SK-N-SH treated with all-trans-retinoic acid at 6 μM for 48 hours (cell line): ENCODE results near the gene BRMS1.

Source experiments
- ATAC-seq: fragments of 200-7000 bp; cut with Tn5 transposase; 3 replicates; pipeline ENCODE4 v1.9.1; 2020; ENCODE audit warnings: mild to moderate bottlenecking, moderate library complexity
- ARNTL ChIP-seq: fragments of 450-650 bp; formaldehyde crosslinking; IDR thresholded peaks from 2 replicates; pipeline ENCODE4 v1.5.0; 2020; ENCODE audit warnings: low read depth, mild to moderate bottlenecking, moderate library complexity, borderline replicate concordance
- BACH2 ChIP-seq: fragments of 250-450 bp; sonication (Bioruptor Pico); IDR thresholded peaks from 2 replicates; pipeline ENCODE4 v1.9.0; 2021; ENCODE audit warnings: mild to moderate bottlenecking, borderline replicate concordance
- CREB5 ChIP-seq: fragments of 250-450 bp; sonication (Bioruptor Pico); IDR thresholded peaks from 2 replicates; pipeline ENCODE4 v1.5.1; 2020; ENCODE audit warnings: low read depth, mild to moderate bottlenecking, moderate library complexity
- CSDC2 ChIP-seq: fragments of 250-450 bp; sonication (Bioruptor Pico); IDR thresholded peaks from 2 replicates; pipeline ENCODE4 v1.5.0; 2020; ENCODE audit warnings: mild to moderate bottlenecking, moderate library complexity
- ESRRG ChIP-seq: fragments of 250-450 bp; sonication (Bioruptor Pico); IDR thresholded peaks from 2 replicates; pipeline ENCODE4 v1.6.1; 2021; ENCODE audit warnings: mild to moderate bottlenecking
- GLIS3 ChIP-seq: fragments of 250-450 bp; sonication (Bioruptor Pico); IDR thresholded peaks from 2 replicates; pipeline ENCODE4 v1.5.0; 2020; ENCODE audit warnings: mild to moderate bottlenecking, moderate library complexity
- ISL1 ChIP-seq: fragments of 250-450 bp; sonication (Bioruptor Pico); IDR thresholded peaks from 2 replicates; pipeline ENCODE4 v2.1.2; 2022; ENCODE audit warnings: mild to moderate bottlenecking, moderate library complexity
- OSR1 ChIP-seq: fragments of 250-450 bp; sonication (Bioruptor Pico); IDR thresholded peaks from 2 replicates; pipeline ENCODE4 v1.8.0; 2022; ENCODE audit warnings: moderate library complexity, mild to moderate bottlenecking, inconsistent platforms
- POU6F1 ChIP-seq: fragments of 250-450 bp; sonication (Bioruptor Pico); IDR thresholded peaks from 2 replicates; pipeline ENCODE4 v1.8.0; 2021; ENCODE audit warnings: low read depth, mild to moderate bottlenecking, moderate library complexity, borderline replicate concordance
- PPARA ChIP-seq: fragments of 250-450 bp; sonication (Bioruptor Pico); IDR thresholded peaks from 2 replicates; pipeline ENCODE4 v1.5.0; 2020; ENCODE audit warnings: mild to moderate bottlenecking, borderline replicate concordance
- RARB ChIP-seq: fragments of 250-450 bp; sonication (Bioruptor Pico); IDR thresholded peaks from 2 replicates; pipeline ENCODE4 v1.8.0; 2021; ENCODE audit warnings: mild to moderate bottlenecking, moderate library complexity
- TCF4 ChIP-seq: fragments of 250-450 bp; sonication (Bioruptor Pico); IDR thresholded peaks from 2 replicates; pipeline ENCODE4 v1.8.0; 2021; ENCODE audit warnings: mild to moderate bottlenecking, moderate library complexity, borderline replicate concordance
- TOX ChIP-seq: fragments of 250-450 bp; sonication (Bioruptor Pico); IDR thresholded peaks from 2 replicates; pipeline ENCODE4 v1.8.0; 2021; ENCODE audit warnings: mild to moderate bottlenecking, moderate library complexity, borderline replicate concordance
- TSHZ2 ChIP-seq: fragments of 250-450 bp; sonication (Bioruptor Pico); IDR thresholded peaks from 2 replicates; pipeline ENCODE4 v1.5.0; 2020; ENCODE audit warnings: mild to moderate bottlenecking, moderate library complexity
- ZC3H10 ChIP-seq: fragments of 250-450 bp; sonication (Bioruptor Pico); IDR thresholded peaks from 2 replicates; pipeline ENCODE4 v1.5.1; 2021; ENCODE audit warnings: mild to moderate bottlenecking, moderate library complexity
- ZFP3 ChIP-seq: fragments of 250-450 bp; sonication (Bioruptor Pico); IDR thresholded peaks from 2 replicates; pipeline ENCODE4 v1.5.0; 2020; ENCODE audit warnings: mild to moderate bottlenecking, moderate library complexity
- ZFP30 ChIP-seq: fragments of 450-650 bp; formaldehyde crosslinking; IDR thresholded peaks from 2 replicates; pipeline ENCODE4 v1.5.0; 2022; ENCODE audit warnings: mild to moderate bottlenecking, moderate library complexity
- ZNF565 ChIP-seq: fragments of 450-650 bp; formaldehyde crosslinking; conservative IDR thresholded peaks from 2 replicates; pipeline ENCODE4 v1.5.0; 2020; ENCODE audit warnings: low read depth, mild to moderate bottlenecking, moderate library complexity
- ZNF70 ChIP-seq: fragments of 450-650 bp; formaldehyde crosslinking; IDR thresholded peaks from 2 replicates; pipeline ENCODE4 v1.5.0; 2020; ENCODE audit warnings: mild to moderate bottlenecking, moderate library complexity
- ZNF8 ChIP-seq: fragments of 450-650 bp; formaldehyde crosslinking; IDR thresholded peaks from 2 replicates; pipeline ENCODE4 v1.5.0; 2020; ENCODE audit warnings: mild to moderate bottlenecking, moderate library complexity
- TF ChIP-seq, protein P1 (sequence below): fragments of 250-450 bp; sonication (Bioruptor Pico); IDR thresholded peaks from 2 replicates; pipeline ENCODE4 v1.5.1; 2021; ENCODE audit warnings: mild to moderate bottlenecking, moderate library complexity

The BRMS1 gene

GRCh38 chr11:66333896-66334604 is 10.9 kb downstream of the BRMS1 start:
- TF ChIP-seq ZNF70 (CRISPR knock-in tag) = no peak
- TF ChIP-seq, protein P1, sequence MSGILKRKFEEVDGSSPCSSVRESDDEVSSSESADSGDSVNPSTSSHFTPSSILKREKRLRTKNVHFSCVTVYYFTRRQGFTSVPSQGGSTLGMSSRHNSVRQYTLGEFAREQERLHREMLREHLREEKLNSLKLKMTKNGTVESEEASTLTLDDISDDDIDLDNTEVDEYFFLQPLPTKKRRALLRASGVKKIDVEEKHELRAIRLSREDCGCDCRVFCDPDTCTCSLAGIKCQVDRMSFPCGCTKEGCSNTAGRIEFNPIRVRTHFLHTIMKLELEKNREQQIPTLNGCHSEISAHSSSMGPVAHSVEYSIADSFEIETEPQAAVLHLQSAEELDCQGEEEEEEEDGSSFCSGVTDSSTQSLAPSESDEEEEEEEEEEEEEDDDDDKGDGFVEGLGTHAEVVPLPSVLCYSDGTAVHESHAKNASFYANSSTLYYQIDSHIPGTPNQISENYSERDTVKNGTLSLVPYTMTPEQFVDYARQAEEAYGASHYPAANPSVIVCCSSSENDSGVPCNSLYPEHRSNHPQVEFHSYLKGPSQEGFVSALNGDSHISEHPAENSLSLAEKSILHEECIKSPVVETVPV (CRISPR knock-in tag) = no peak
- TF ChIP-seq ZC3H10 (CRISPR knock-in tag) = no peak
- TF ChIP-seq TCF4 = no peak
- no peak for TF ChIP-seq ZNF8 (CRISPR knock-in tag)
- no peak for ATAC-seq

- no peak for ATAC-seq
- TF ChIP-seq CREB5 (no peak), ARNTL (CRISPR knock-in tag) (no peak), ZC3H10 (CRISPR knock-in tag) (no peak), RARB (CRISPR knock-in tag) (no peak), ESRRG (CRISPR knock-in tag) (no peak), OSR1 (CRISPR knock-in tag) (no peak), POU6F1 (CRISPR knock-in tag) (no peak), TCF4 (no peak)
- TF ChIP-seq, protein P1 (CRISPR knock-in tag) = no peak
These were observed 11.6 kb downstream of the BRMS1 start for GRCh38 chr11:66333220-66333877.

DNA sequence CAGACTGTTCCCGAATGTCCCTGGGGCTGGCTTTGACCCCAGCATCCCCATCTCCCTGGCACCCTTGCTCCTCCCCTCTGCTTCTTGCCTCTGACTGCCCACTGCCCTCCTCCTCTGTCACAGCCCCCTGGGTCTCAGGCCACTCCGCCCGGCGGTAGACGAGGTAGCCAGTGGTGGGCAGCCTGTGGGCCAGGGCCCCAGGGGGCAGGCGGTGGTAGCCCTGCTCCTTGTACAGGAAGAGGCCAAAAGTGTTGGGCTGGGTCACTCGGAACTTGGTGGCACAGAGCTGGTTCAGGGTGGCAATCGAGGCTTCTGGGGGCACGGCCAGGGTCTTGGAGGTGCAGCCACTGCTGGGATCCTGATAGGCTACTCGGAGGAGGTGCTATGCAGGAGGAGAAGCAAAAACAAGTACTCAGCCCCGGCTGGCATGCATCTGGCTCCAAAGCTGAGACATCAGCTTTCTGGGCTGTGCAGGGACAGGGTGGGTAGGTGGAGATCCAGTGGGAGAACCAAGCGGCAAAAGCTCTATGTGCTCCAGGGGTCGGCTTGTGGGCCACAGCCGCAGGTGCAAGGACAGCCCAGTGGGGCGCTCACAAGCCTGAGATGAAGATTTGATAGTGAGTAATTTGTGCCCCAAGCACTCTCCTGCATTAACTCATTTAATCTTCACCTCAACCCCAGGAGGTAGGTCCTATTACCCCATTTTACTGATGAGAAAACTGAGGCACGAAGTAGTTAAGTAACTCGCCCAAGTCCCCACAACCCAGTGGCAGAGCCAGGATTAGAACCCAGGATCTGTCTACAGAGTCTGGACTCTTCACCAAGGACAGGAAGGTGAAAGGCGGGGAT is 12.3 kb downstream of the BRMS1 start:
- TF ChIP-seq TCF4 (no peak), ZFP3 (no peak), ARNTL (CRISPR knock-in tag) (no peak), CREB5 (no peak), ESRRG (CRISPR knock-in tag) (no peak), ISL1 (no peak), ZFP30 (no peak), TSHZ2 (CRISPR knock-in tag) (no peak), TOX (CRISPR knock-in tag) (no peak), RARB (CRISPR knock-in tag) (no peak), GLIS3 (no peak), PPARA (CRISPR knock-in tag) (no peak), ZC3H10 (CRISPR knock-in tag) (no peak), BACH2 (no peak), POU6F1 (CRISPR knock-in tag) (no peak), ZNF565 (CRISPR knock-in tag) (no peak), ZNF8 (CRISPR knock-in tag) (no peak), CSDC2 (CRISPR knock-in tag) (no peak), OSR1 (CRISPR knock-in tag) (no peak), ZNF70 (CRISPR knock-in tag) (no peak)
- TF ChIP-seq, all 23 proteins: peak for 0
- no peak for ATAC-seq
